GM10266 (cell line): ENCODE measurements around the gene SLC6A19.

Source experiments
- DNase-seq: peaks from one replicate; pipeline ENCODE4 v3.0.0; 2012; ENCODE audit errors: extremely low spot score
- CTCF ChIP-seq: IDR thresholded peaks from 2 replicates; pipeline ENCODE4 v1.5.1; 2012; ENCODE audit warnings: mild to moderate bottlenecking, low read depth; ENCODE audit not compliant: control insufficient read depth, insufficient read depth; ENCODE audit errors: missing control alignments

The SLC6A19 gene

DNA sequence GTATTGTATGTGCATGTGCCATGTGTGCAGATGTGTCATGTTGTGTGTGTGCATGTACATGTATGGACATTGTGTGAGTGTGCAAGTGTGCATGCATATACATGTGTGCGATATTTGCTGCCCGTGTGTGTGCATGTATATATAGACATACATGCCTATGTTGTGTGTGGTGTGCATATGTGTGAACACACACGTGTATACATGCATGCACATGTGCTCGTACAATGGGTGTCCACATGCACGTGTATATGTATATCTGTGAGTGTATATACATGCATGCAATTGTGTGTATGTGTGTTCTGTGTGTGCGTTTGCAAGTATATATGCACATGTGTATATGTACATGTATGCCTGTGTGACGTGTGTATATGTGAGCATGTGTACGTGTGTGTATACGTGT lies 20.8 kb downstream of the SLC6A19 start:
- no peak for DNase-seq
- TF ChIP-seq CTCF: no peak

DNA sequence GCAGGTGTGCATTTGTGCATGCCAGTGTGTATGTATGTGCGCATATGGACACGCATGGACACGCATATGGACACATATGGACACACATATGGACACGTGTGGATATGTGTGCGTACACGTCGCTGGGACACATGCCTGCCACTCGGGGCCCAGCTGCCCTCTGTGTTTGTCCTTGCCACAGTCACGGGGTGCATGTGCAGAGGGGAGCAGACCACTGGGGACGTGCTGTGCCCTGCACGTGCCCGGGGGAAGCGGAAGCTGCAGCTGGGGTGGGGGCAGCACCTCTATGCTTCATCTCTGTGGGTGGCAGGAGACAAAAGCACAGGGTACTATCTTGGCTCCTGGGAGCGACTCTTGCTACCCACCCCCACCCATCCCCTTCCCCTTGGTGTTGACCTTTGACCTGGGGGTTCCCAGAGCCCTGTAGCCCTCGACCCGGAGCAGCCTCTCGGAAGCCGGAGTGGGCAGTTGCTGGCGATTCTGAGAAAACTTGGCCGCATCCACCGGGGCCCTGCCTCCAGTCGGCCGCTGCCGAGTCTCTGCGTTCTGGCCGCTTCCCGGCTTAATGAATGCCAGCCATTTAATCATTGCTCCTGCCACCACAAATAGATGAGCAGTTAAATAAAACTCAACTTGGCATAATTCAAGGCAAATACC lies 21.4 kb downstream of the SLC6A19 start:
- DNase-seq: no peak
- TF ChIP-seq CTCF: no peak

- no peak for TF ChIP-seq CTCF
- DNase-seq: no peak
Observed at GRCh38 chr5:1223278-1223670, 21.9 kb downstream of the SLC6A19 start.

DNA sequence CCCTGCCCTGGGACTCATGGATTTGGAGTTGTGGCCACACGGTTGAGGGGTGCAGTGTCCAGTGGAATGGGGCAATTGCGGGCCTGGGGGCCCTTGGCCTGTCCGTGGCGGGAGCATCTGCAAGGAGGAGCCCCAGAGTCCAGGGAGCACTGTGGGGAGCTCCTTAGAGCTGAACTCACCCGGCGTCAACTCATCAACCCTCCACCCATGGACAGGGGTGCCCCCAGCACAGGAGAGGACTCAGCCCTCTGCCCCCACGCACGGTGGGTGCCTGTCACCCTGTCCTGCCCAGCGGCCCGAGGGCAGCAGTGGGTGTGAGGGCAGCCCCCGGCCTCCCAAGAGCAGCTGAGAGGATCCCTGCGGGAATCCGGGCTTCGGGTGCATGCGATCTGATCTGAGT lies 23.2 kb downstream of the SLC6A19 start:
- no peak for TF ChIP-seq CTCF

DNA sequence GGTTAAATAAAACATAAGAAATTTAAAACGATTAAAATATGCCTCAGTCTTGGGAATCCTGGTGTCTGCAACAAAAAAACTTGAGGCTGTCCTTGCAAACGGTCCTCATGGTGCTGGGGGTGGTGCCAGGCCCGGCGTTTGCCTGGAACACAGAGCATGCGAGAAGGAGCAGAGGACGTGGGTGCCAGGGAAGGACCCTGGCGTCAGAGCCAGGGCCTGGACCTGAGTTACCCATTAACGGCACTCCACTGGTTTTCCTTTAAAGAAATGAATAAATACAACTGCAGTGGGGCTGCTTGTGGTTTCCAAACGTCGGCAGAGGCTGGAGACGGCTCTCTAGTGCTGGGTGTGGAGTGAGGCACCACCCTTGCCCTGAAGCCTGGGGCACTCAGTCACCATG lies 23.7 kb downstream of the SLC6A19 start, which contains the start of gene SLC6A18:
Gene SLC6A18, plus strand, starts transcription at position 301 of the 400 bp plus-strand sequence. Its CDS starts 97 bp downstream, at position 398.
- TF ChIP-seq CTCF: no peak
- no peak for DNase-seq

More for the DNA sequence above, 23.2 kb downstream of the SLC6A19 start:
- no peak for DNase-seq

- TF ChIP-seq CTCF: no peak
- DNase-seq: no peak
Observed at GRCh38 chr5:1226231-1226630, 24.8 kb downstream of the SLC6A19 start.

DNA sequence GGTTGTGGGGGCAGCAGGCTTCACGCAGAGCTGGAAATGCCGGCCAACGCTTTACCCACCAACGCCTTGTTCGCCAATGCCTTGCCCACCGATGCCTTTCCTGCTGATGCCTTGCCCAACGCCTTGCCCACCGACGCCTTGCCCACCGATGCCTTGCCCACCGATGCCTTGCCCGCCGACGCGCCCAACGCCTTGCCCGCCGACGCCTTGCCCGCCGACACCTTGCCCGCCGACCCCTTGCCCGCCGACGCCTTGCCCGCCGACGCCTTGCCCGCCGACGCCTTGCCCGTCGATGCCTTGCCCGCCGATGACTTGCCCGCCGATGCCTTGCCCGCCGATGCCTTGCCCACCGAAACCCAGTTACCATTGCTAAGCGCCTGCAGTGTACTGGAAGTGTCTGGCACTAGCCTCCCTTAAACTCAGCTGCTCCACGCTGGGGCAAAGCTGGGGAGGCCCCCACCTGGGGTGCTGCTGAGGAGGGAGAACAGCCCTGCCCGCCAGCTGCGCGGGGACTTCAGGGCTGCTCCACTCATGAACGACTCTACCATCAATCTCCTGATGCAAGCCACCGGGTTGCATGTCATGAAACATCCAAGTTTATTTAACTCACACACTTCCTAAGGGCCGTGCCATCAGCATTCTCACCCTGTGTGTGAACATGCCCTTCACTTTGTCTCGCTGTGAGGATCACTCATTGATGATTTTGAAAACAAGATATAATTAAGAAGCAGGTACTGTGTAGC lies 25.6 kb downstream of the SLC6A19 start:
- TF ChIP-seq CTCF: no peak
- no peak for DNase-seq
